CD4-positive, alpha-beta T cell (primary cell): ENCODE results near the gene SLC34A3. TPM values are rescaled to one million over a fixed set of nuclear protein-coding genes. Genes with fewer than 3 reads are reported as not detected.
A peak's percentile ranks its signal among the peaks of the same experiment; 100 is the strongest.
"Not testable (repeated sequence)": the region's sequence is repeated elsewhere in the genome, so short reads cannot be mapped to it uniquely, and the experiment has no call there.

Source experiments
- ATAC-seq: fragments of 200-7000 bp; cut with Tn5 transposase; one replicate; pipeline ENCODE4 v1.10.0; 2022; ENCODE audit warnings: mild to moderate bottlenecking; ENCODE audit not compliant: poor library complexity
- CTCF ChIA-PET: fragments of 350-600 bp; sonication (Branson Sonifier 250); formaldehyde crosslinking; loops from one replicate; lab custom pipeline; 2021; ENCODE audit warnings: antibody characterized with exemption, inconsistent platforms; lab: Charles Lee
- POLR2A ChIA-PET: fragments of 350-600 bp; sonication (Branson Sonifier 250); formaldehyde crosslinking; loops from one replicate; lab custom pipeline; 2021; ENCODE audit warnings: antibody characterized with exemption, inconsistent platforms; lab: Charles Lee
- DNase-seq, 14 experiments: peaks; one replicate each; pipeline ENCODE4 v3.0.0-alpha.2; 2013 to 2020; ENCODE audit warnings: mixed read lengths in 2 of 14
- H3K27ac ChIP-seq, 2 donors: one replicate each; pipeline versions ENCODE4 v1.5.1 to v1.7.0; 2013; ENCODE audit warnings: low read length in 2 of 2, low read depth in 1 of 2, mild to moderate bottlenecking in 1 of 2
- H3K27me3 ChIP-seq, 2 experiments: 1 replicate in 1 of 2; 2 replicates in 1 of 2; pipeline versions ENCODE4 v1.6.1 to v1.7.0; 2013; ENCODE audit warnings: low read length in 2 of 2, control low read depth in 1 of 2, mild to moderate bottlenecking in 1 of 2, moderate library complexity in 1 of 2; ENCODE audit not compliant: insufficient read depth in 2 of 2, control insufficient read depth in 1 of 2
- H3K36me3 ChIP-seq: one replicate; pipeline ENCODE4 v1.6.1; 2013; ENCODE audit warnings: low read length, control low read depth; ENCODE audit not compliant: insufficient read depth
- H3K4me1 ChIP-seq: one replicate; pipeline ENCODE4 v1.6.1; 2013; ENCODE audit warnings: low read length, control low read depth; ENCODE audit not compliant: insufficient read depth
- H3K4me3 ChIP-seq: one replicate; pipeline ENCODE4 v1.5.1; 2013; ENCODE audit warnings: mild to moderate bottlenecking, low read length, moderate library complexity
- H3K9me3 ChIP-seq, 2 experiments: 1 replicate in 1 of 2; 2 replicates in 1 of 2; pipeline versions ENCODE4 v1.6.1 to v1.7.0; 2013; ENCODE audit warnings: low read length in 2 of 2, mild to moderate bottlenecking in 2 of 2, control low read depth in 1 of 2, moderate library complexity in 1 of 2; ENCODE audit not compliant: control insufficient read depth in 1 of 2, insufficient read depth in 1 of 2
- H3K27ac Mint-ChIP-seq: one replicate; pipeline ENCODE4 v1.8.0; 2020; ENCODE audit warnings: mixed read lengths
- H3K27me3 Mint-ChIP-seq: one replicate; pipeline ENCODE4 v1.8.0; 2021; ENCODE audit warnings: mixed read lengths
- H3K36me3 Mint-ChIP-seq: one replicate; pipeline ENCODE4 v1.8.0; 2021; ENCODE audit warnings: low read depth, mixed read lengths
- H3K4me1 Mint-ChIP-seq: one replicate; pipeline ENCODE4 v1.8.0; 2021; ENCODE audit warnings: low read depth, mixed read lengths
- H3K4me3 Mint-ChIP-seq: one replicate; pipeline ENCODE4 v1.8.0; 2020; ENCODE audit warnings: mild to moderate bottlenecking, mixed read lengths
- H3K9me3 Mint-ChIP-seq: one replicate; pipeline ENCODE4 v1.8.0; 2020; ENCODE audit warnings: mixed read lengths
- intact Hi-C, 2 experiments: fragments of 100-400 bp; cut with DNase I in 1 of 2; cut with micrococcal nuclease in 1 of 2; formaldehyde crosslinking; loops; one replicate each; pipeline versions ENCODE4 v1.15.1 to v1.9.0; 2023 to 2025; cut with DNase I, micrococcal nuclease
- total RNA-seq, 174 experiments: library from RNA in 2 of 174; stranded (reverse) in 2 of 174; gene quantifications; one replicate each; pipeline ENCODE4 v1.2.3 and lab custom pipeline; 2021 to 2026
- TF ChIP-seq, protein P1 (sequence below): fragments of 200-600 bp; IDR thresholded peaks from one replicate; pipeline ENCODE4 v1.8.0; 2022; ENCODE audit warnings: antibody characterized with exemption, mild to moderate bottlenecking

Gene SLC34A3
- total RNA-seq, 2 experiments from 2014 or later: not detected

DNA sequence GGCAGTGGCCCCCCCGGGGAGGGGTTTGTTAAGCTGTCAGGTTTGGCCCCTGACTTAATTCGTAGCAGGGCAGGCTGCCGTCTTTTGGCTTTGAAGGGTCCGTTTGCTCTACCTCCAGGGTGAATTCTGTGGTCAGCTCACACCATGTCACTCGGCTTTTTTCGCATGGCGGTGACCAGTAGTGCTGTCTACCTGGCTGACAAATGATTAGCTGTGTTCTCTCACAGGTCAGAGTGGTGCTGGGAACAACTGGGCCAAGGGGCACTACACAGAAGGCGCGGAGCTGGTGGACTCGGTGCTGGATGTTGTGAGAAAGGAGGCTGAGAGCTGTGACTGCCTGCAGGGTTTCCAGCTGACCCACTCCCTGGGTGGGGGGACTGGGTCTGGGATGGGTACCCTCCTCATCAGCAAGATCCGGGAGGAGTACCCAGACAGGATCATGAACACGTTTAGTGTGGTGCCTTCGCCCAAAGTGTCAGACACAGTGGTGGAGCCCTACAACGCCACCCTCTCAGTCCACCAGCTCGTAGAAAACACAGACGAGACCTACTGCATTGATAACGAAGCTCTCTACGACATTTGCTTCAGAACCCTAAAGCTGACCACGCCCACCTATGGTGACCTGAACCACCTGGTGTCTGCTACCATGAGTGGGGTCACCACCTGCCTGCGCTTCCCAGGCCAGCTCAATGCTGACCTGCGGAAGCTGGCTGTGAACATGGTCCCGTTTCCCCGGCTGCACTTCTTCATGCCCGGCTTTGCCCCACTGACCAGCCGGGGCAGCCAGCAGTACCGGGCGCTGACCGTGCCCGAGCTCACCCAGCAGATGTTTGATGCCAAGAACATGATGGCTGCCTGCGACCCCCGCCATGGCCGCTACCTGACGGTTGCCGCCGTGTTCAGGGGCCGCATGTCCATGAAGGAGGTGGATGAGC lies 11.8 kb downstream of the SLC34A3 start:
- peak overlapping the region; percentile 89 for H3K27ac Mint-ChIP-seq
- H3K4me1 Mint-ChIP-seq: peaks cover 17% of the 10 kb centered on the region
- Histone ChIP-seq H3K27ac (peak overlapping the region in 1 of 2 donors; percentile 53), H3K4me1 (peaks cover 49% of the 10 kb centered on the region), H3K4me3 (peak overlapping the region; percentile 68), H3K27me3 (no peaks in the 10 kb centered on the region), H3K9me3 (no peaks in the 10 kb centered on the region), H3K36me3 (peaks cover 21% of the 10 kb centered on the region)
- TF ChIP-seq, protein P1, sequence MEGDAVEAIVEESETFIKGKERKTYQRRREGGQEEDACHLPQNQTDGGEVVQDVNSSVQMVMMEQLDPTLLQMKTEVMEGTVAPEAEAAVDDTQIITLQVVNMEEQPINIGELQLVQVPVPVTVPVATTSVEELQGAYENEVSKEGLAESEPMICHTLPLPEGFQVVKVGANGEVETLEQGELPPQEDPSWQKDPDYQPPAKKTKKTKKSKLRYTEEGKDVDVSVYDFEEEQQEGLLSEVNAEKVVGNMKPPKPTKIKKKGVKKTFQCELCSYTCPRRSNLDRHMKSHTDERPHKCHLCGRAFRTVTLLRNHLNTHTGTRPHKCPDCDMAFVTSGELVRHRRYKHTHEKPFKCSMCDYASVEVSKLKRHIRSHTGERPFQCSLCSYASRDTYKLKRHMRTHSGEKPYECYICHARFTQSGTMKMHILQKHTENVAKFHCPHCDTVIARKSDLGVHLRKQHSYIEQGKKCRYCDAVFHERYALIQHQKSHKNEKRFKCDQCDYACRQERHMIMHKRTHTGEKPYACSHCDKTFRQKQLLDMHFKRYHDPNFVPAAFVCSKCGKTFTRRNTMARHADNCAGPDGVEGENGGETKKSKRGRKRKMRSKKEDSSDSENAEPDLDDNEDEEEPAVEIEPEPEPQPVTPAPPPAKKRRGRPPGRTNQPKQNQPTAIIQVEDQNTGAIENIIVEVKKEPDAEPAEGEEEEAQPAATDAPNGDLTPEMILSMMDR: no peak
- no peaks in the 10 kb centered on the region for H3K9me3 Mint-ChIP-seq
- ChIA-PET CTCF (interaction anchor here (1.3 kb wide), 1 partner anchor 12 kb away, joined by 4 read pairs; the partner anchor contains the start of gene NELFB), POLR2A (interaction anchor here (0.8 to 3.3 kb wide), 6 partner anchors 11 to 156 kb away, joined by 3 to 27 read pairs (median 6); partner anchors contain the start of genes DPP7, MAN1B1, NELFB and TPRN)
- peaks cover 22% of the 10 kb centered on the region for H3K36me3 Mint-ChIP-seq
- H3K4me3 Mint-ChIP-seq: peak overlapping the region; percentile 85
- H3K27me3 Mint-ChIP-seq: no peaks in the 10 kb centered on the region
- no peak for ATAC-seq
- intact Hi-C loops: no loop called here
- DNase-seq: peak in 2 of 14 experiments; percentile 18 to 21

DNA sequence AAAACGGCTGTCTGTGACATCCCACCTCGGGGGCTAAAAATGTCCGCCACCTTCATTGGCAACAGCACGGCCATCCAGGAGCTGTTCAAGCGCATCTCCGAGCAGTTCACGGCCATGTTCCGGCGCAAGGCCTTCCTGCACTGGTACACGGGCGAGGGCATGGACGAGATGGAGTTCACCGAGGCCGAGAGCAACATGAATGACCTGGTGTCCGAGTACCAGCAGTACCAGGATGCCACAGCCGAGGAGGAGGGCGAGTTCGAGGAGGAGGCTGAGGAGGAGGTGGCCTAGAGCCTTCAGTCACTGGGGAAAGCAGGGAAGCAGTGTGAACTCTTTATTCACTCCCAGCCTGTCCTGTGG lies 12.5 kb downstream of the SLC34A3 start:
- H3K36me3 Mint-ChIP-seq: peaks cover 22% of the 10 kb centered on the region
- peaks cover 17% of the 10 kb centered on the region for H3K4me1 Mint-ChIP-seq
- ChIA-PET CTCF (interaction anchor here (1.3 kb wide), 1 partner anchor 12 kb away, joined by 4 read pairs; the partner anchor contains the start of gene NELFB), POLR2A (interaction anchor here (1.1 to 3.3 kb wide), 4 partner anchors 11 to 157 kb away, joined by 4 to 27 read pairs (median 8); partner anchors contain the start of genes MAN1B1, NELFB and TPRN)
- H3K27me3 ChIP-seq, ATAC-seq, H3K9me3 ChIP-seq, H3K27ac ChIP-seq, H3K9me3 Mint-ChIP-seq, H3K4me3 ChIP-seq, H3K27me3 Mint-ChIP-seq, intact Hi-C loops: not testable (repeated sequence)
- Histone ChIP-seq H3K36me3 (peaks cover 21% of the 10 kb centered on the region), H3K4me1 (peaks cover 43% of the 10 kb centered on the region)
- H3K4me3 Mint-ChIP-seq: peak overlapping the region; percentile 85
- peak in 1 of 14 experiments; percentile 5 for DNase-seq
- peak overlapping the region; percentile 89 for H3K27ac Mint-ChIP-seq

DNA sequence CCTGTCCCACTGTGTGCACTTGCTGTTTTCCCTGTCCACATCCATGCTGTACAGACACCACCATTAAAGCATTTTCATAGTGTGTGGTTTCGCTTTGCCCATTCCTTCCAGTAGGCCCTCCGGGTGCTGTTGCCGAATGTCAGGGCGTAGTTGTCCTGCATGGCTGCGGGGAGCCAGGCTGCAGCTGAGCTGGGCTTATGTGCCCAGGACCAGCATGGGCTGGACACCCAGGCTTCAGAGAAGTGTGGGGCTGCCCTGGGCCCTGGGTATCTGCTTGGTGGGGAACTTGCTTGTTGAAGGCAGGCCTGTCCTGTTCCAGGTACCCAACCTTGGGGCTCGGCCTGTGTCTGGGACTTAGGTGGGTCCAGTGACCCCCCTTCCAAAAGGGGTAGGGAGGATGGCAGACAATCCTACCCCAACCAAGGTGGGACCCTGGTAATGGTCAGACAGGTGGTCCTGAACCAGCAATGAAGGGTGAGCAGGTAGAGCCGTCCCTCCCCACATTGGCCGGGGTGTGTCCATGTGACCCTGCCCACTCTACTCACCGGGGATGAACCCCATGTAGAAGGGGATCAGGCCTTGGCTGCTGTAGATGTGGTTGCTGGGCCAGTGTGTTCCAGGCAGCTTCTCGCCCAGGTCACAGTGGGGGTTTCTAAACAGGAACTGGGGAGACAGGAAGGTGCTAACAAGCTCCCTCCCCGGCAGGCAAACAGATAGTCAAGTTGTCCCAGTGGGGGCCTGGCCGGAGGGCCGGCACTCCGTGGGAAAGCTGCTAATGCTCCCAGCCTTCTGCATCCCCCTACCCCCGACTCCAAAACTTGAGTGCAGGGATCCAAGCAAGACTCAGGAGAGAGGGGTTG lies 13.2 kb downstream of the SLC34A3 start:
- POLR2A ChIA-PET: interaction anchor here (1.1 to 3.3 kb wide), 3 partner anchors 10 to 157 kb away, joined by 4 to 27 read pairs (median 8); partner anchors contain the start of genes MAN1B1, NELFB and TPRN
- TF ChIP-seq, protein P1: no peak
- H3K27ac Mint-ChIP-seq: peak overlapping the region; percentile 89
- H3K27me3 ChIP-seq: no peaks in the 10 kb centered on the region
- H3K4me1 ChIP-seq: peaks cover 37% of the 10 kb centered on the region
- no peak overlapping the region for H3K27ac ChIP-seq
- no peak for ATAC-seq
- peaks cover 15% of the 10 kb centered on the region for H3K4me1 Mint-ChIP-seq
- no peaks in the 10 kb centered on the region for H3K9me3 ChIP-seq
- no peaks in the 10 kb centered on the region for H3K27me3 Mint-ChIP-seq
- H3K4me3 Mint-ChIP-seq: peak overlapping the region; percentile 85
- no peak overlapping the region for H3K4me3 ChIP-seq
- peak in 2 of 14 experiments; percentile 16 for DNase-seq
- CTCF ChIA-PET: interaction anchor here (1.8 kb wide), 1 partner anchor 7 kb away, joined by 4 read pairs; no protein-coding TSS in a partner anchor
- H3K9me3 Mint-ChIP-seq: no peaks in the 10 kb centered on the region
- H3K36me3 ChIP-seq: peaks cover 21% of the 10 kb centered on the region
- H3K36me3 Mint-ChIP-seq: peaks cover 22% of the 10 kb centered on the region
- intact Hi-C loops: no loop called here
